Measurements from ENCODE around the gene IL1RAPL1.

GRCh38 chrX:28595346-28595745 is 8.1 kb downstream of the IL1RAPL1 start:
- TF ChIP-seq SUZ12 (IDR thresholded peaks at IDR 0.05; ENCODE audit: extremely low read depth, insufficient read depth, insufficient read length) (no peak), ZNF274 (IDR thresholded peaks at IDR 0.05; ENCODE audit: low read depth, low read length) (no peak), YY1 (IDR thresholded peaks at IDR 0.05; ENCODE audit: insufficient read depth, insufficient read length) (no peak)

All from NT2/D1 (cell line).